Measurements from ENCODE around the gene RELN. TPM values are rescaled to one million over a fixed set of nuclear protein-coding genes. Genes with fewer than 3 reads are reported as not detected.

RELN gene
- total RNA-seq, 1 experiment from 2014 or later, result 0.03 TPM

DNA sequence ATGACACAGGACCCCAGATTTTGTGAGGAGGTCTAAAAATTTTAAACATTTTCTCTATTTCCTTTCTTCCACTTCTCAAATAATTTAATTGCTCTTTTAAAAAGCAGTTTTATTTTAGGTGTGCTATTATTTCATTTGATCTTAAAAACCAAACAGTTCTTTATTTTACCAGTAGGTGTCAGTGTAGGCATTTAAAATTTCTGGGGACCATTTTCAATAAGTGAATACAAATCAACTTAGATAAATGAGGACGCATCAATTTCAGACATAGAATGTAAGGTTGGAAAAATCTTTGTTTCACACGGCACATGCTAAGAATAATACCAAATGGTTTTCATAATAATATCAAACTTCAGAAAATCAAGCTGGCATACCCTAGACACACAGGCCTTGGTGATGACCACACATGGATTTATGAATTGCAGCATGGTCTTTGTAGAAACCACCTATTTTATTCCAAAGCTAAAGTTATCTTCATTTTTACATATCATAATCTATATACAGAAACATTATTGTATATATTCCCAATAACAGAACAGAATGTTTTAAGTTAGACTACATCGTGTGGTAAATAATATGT, 415.9 kb downstream of the RELN start:
- DNase-seq (ENCODE audit: low spot score), result peak; percentile 81
- in situ Hi-C loops (cut with HindIII; ENCODE audit: low sequenced_read_pairs), result no loop called here

DNA sequence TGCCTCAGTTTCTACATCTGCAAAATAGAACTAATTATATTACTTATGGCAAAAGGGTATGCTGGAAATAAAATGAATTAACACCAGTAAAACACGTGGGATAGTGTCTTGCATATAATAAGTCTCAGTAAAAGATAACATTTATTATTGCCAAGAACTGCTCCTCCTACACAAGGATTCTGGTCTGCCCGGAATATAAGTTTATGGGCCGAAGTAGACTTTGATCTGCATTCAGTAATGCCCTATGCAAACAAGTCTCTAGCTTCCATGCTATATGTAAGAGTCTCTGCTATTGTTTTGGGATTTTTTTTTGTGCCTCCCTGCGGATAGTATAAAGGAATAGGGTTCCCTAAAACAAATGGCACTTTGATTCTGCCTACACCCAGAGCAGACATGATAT, 417.9 kb downstream of the RELN start:
- in situ Hi-C loops (cut with HindIII; ENCODE audit: low sequenced_read_pairs), result no loop called here

DNA sequence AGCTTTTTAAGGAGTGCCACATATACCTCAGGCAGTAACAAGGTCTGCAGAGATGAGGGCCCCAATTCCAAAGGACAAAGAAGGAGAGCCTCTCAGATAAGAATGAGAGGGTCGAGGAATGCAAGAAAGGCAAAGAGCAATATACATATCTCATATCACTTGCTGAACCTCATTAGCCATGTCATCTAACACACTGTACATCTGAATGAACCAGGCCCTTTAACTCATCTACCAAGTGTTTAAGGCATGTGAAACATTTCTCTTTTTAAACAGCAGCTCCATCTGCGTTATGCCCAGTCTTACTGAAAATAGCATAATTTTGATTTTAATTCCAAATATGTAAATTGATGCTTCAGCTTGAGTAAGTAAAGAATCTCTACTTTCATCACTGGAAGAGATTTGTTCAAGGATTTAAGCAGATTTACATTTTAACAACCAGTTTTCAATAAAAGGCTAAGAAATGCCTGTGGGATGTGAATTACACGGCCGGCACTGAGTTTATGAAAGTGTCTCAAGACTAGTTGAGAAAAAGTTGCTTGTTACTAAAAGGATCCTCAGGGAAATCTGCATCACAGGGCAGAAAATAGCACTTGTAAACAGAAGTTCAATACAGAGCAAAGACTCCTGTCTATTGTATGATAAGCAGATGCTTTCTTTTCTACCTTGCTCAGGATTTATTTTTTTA, 419.7 kb downstream of the RELN start:
- in situ Hi-C loops (cut with HindIII; ENCODE audit: low sequenced_read_pairs), result no loop called here
- DNase-seq (ENCODE audit: low spot score), result no peak

More for the DNA sequence above, 417.9 kb downstream of the RELN start:
- no peak for DNase-seq (ENCODE audit: low spot score)

- DNase-seq (ENCODE audit: low spot score), result no peak
- in situ Hi-C loops (cut with HindIII; ENCODE audit: low sequenced_read_pairs), result no loop called here
Measured at GRCh38 chr7:103564416-103564815, 425.0 kb downstream of the RELN start.

GRCh38 chr7:103560136-103560535, 429.3 kb downstream of the RELN start:
- in situ Hi-C loops (cut with HindIII; ENCODE audit: low sequenced_read_pairs), result no loop called here
- DNase-seq (ENCODE audit: low spot score), result peak; percentile 71

DNA sequence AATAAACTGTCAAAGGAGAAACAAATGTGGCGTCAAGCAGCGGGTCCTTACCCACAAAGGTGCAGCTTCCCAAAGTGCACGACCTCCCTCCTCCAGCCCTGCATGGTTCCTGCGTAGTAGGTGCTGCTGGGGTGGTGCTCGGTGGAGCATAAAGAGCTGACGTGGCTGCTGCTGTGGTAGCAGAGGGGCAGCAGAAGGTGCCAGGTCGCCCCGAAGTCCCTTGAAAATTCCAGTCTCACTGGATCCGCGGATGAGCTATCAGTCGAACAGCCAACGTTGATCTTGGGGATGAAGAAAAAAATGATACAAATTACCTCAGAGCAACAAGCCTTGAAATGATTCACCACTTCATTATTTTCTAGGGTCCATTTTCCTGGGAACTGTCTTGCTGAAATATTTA, 438.4 kb downstream of the RELN start:
- in situ Hi-C loops (cut with HindIII; ENCODE audit: low sequenced_read_pairs), result no loop called here
- no peak for DNase-seq (ENCODE audit: low spot score)

GRCh38 chr7:103549786-103550185, 439.7 kb downstream of the RELN start:
- DNase-seq (ENCODE audit: low spot score), result no peak
- in situ Hi-C loops (cut with HindIII; ENCODE audit: low sequenced_read_pairs), result no loop called here

DNA sequence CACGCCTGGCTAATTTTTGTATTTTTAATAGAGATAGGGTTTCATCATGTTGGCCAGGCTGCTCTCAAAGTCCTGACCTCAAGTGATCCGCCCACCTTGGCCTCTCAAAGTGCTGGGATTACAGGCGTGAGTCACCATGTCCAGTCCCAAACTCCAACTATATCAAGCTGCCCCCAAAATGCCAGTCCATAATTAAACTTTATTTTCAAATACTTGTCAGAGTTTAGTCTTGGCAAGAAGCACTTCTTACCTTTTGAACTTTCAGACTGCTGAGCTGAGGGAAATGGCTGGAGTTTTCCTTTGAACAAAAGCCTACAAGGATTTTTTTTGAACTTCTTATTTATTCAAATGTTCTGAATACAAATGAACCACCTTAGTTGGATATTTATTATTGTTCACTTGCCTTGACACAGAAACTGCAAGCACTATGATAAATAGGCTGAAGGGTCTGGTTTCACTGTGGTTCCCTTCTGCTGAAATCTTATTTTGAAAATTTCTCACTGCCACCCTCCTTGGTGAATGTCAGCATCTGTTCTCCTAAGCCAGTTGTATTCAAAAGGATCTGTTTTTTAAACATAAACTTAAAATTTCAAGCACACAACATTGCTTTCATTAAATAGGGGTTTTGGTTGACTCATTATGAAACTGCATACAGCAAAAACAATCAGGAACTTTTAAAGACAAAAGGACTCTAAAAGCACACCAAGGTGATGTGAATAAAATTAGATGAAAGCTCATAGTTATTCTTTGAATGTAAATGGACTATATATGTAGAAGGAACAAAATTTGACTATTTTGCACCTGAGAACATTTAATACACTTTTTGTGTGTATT, 441.8 kb downstream of the RELN start:
- no peak for DNase-seq (ENCODE audit: low spot score)
- in situ Hi-C loops (cut with HindIII; ENCODE audit: low sequenced_read_pairs), result no loop called here

DNA sequence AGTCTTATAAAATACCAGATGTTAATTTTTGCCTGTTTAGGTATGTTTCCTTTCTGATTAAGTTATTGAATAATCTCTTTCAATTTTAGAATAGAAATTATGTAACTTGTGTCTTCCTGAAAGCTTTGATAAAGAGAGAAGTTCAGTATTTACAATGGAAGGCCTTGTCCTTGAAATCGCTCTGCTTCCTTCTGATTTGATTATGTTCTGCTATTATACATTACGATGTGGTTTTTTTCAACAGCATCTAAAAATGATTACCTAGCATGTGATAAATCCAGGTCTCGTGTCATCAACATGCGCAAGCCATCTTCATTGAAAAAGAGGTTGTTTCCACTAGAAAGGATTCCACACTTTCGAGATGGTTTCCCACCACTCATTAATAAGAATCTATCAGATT, 447.0 kb downstream of the RELN start:
- in situ Hi-C loops (cut with HindIII; ENCODE audit: low sequenced_read_pairs), result no loop called here
- DNase-seq (ENCODE audit: low spot score), result no peak

GRCh38 chr7:103541947-103542346, 447.5 kb downstream of the RELN start:
- DNase-seq (ENCODE audit: low spot score), result no peak
- in situ Hi-C loops (cut with HindIII; ENCODE audit: low sequenced_read_pairs), result no loop called here

- in situ Hi-C loops (cut with HindIII; ENCODE audit: low sequenced_read_pairs), result no loop called here
- peak; percentile 98 for DNase-seq (ENCODE audit: low spot score)
Measured at GRCh38 chr7:103541026-103541425, 448.4 kb downstream of the RELN start.

- no peak for DNase-seq (ENCODE audit: low spot score)
- in situ Hi-C loops (cut with HindIII; ENCODE audit: low sequenced_read_pairs), result no loop called here
Measured at GRCh38 chr7:103540338-103540737, 449.1 kb downstream of the RELN start.

DNA sequence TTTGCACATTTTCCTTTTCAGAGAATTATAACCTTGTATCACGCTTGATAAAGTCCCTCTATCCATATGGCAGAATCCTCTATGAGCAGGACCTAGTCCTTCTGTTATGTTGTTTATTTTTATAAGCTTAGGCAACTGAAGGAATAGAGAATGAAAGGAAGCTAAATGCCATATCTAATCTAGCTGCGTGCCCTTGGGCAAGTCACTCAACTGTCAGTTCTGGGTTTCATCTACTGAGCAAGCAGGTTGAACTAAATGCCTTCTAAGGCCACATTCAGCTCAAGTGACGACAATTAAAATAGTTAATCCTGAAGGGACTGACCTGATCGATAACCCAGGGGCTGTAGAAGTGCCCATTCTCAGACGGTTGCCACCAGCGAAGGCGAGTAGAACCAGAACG, 449.6 kb downstream of the RELN start:
- in situ Hi-C loops (cut with HindIII; ENCODE audit: low sequenced_read_pairs), result no loop called here
- no peak for DNase-seq (ENCODE audit: low spot score)

DNA sequence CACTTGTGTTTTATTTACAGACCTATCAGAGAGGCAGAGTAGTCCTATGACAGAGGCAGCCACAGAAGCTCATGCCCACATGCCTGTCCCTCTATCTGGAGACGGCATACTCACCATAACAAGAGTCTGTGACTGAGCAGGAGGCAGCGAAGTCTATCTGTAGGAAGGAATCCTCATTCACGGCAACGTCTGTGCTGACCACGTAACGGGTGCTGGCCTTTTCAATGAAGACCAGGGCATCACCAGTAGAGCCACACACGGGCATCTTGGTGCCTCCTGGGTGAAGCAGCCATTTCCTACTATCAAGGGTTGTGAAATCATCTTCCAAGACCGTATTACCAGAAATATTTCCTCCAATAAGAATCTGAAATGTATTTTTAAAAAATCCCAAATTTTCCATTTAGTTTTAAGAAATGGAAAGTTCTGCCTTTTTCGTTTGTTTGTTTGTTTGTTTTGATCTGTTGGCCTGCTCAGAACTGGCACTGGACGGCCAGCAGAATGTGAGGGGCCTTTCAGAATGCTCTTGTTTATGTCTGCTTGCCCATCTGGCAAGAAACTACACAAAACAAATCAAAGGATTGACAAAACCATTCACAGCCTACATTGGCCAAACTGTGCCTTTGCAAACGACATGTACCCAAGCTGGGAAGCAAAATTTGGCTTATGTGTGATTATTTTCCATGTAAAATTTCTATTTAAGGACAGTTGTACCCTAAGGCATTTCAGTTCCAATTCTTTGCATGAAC, 450.3 kb downstream of the RELN start:
- peak; percentile 53 for DNase-seq (ENCODE audit: low spot score)
- in situ Hi-C loops (cut with HindIII; ENCODE audit: low sequenced_read_pairs), result no loop called here

DNA sequence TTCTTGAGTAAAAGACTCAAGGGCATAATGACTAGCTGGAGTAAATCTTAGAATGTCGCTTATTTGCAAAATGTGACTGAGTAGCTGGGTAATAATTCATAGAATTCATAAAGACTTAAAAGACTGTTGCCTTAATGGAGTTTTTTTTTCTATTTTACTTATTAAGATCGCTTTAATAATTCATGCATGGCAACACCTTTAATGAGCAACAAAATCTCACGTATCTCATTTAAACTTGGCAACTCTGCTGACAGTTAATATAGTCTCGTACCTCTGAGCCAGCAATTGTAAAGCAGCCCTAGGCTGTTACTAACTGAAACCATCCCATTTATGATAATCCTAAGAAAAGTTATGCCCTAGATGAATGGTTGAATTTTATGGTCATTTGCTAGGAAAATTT, 455.7 kb downstream of the RELN start:
- no peak for DNase-seq (ENCODE audit: low spot score)
- in situ Hi-C loops (cut with HindIII; ENCODE audit: low sequenced_read_pairs), result no loop called here

GRCh38 chr7:103532955-103533354, 456.5 kb downstream of the RELN start:
- in situ Hi-C loops (cut with HindIII; ENCODE audit: low sequenced_read_pairs), result no loop called here
- peak; percentile 37 for DNase-seq (ENCODE audit: low spot score)

DNA sequence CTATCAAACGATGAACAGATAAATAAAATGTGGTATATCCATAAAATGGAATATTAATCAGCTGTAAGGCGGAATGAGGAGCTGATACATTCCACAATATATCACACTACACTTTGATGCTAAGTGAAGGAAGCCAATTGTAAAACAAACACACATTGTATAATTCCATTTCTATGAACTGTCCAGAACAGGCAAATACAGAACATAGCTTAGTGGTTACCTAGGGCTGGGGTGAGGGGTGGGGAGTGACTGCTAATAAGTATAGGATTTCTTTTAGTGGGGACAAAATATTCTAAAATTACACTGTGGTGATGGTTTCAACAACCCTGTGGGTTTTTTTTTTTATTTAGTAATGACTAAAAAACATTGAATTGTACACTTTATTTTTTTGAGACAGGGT, 461.3 kb downstream of the RELN start:
- in situ Hi-C loops (cut with HindIII; ENCODE audit: low sequenced_read_pairs), result no loop called here

DNA sequence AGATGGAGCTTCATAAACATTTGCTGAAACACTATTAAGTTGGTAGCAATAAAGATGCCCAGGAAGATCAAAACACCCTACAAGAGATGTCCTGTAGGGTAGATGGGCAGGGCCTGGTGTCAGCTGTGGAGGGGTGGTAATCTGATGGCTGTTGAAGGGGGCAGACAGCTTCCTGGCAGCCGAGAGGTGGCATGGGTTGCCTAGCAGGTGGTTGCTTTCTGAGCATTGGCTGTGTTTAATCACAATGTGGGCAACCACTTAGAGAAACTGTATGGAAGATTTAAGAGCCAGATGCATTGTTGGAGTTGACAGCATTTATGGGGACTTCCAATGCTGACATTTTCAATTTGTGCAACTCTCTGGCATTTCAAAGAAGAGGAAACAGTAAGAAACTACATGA, 463.5 kb downstream of the RELN start:
- no peak for DNase-seq (ENCODE audit: low spot score)
- in situ Hi-C loops (cut with HindIII; ENCODE audit: low sequenced_read_pairs), result no loop called here

More for the DNA sequence above, 461.3 kb downstream of the RELN start:
- no peak for DNase-seq (ENCODE audit: low spot score)

DNA sequence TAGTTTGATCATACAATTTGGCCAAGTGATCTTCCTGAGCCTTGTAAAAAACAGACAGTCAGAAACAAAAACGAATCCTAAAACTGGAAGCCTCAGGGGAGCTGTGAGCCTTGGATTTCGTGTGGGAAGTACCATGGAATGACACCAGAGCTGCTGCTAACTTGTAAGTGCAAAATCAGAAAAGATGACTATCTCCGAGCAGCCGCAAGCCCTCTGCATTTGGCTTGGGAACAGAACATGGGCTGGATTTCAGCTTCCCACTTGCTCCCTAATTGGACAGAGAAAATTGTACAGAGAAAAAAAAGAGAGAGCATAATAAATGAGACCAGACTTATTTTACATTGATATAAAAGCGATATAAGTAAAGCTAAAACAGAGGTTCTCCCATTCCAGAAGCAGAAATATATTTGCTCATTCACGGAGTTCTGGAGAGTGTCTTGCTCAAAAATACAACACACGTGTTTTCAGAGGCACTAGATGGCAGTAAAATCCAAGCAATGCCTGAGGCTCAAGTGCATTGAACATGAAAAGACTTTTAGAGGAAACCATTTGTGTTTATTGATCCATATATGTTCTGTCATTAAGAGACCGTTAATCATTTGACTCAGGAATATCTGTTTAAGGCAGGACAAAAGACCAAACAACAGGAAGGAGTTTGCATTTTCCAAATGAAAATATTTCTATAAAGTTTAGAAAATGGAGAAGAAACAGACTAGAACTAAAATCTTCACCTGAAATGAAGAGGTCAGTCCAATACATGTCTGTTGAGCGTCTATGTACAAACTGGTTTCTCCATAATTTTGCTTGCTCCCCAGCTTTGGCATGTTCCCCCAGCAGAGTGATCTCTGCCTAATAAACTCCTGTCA, 465.2 kb downstream of the RELN start:
- in situ Hi-C loops (cut with HindIII; ENCODE audit: low sequenced_read_pairs), result no loop called here

More for the DNA sequence above, 465.2 kb downstream of the RELN start:
- peak; percentile 90 for DNase-seq (ENCODE audit: low spot score)

All from G401 (cell line).